ENCODE measurements around the gene PRICKLE1.
A peak's percentile ranks its signal among the peaks of the same experiment; 100 is the strongest.

Gene PRICKLE1

DNA sequence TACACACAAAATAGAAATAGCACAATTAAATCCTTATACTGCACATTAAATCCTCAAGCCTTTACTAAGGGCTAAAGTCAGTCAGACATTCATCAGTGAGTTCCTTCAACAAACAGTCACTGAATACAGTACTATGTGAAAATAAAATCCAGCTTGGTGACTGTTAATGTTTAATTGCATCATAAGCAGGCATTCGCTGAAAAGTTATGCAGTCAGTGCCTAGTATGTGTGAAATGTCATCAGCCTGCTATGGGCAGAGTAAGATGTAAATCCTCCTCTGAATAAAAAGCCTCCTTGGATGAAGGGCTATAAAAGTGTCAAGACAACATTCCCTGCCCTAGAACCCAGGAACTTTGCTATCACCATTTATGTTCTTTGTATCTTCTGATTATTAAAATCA, 116.4 kb downstream of the PRICKLE1 start:
- H3K27ac ChIP-seq (replicated peaks), result no peak overlapping the region
- TF ChIP-seq SPI1 (IDR thresholded peaks at IDR 0.05; ENCODE audit: borderline replicate concordance, low read depth) (no peak), GABPA (IDR thresholded peaks at IDR 0.05; ENCODE audit: low read depth) (no peak), POLR2AphosphoS5 (IDR thresholded peaks at IDR 0.05; ENCODE audit: low read depth) (no peak)
- TF ChIP-seq, protein P1, sequence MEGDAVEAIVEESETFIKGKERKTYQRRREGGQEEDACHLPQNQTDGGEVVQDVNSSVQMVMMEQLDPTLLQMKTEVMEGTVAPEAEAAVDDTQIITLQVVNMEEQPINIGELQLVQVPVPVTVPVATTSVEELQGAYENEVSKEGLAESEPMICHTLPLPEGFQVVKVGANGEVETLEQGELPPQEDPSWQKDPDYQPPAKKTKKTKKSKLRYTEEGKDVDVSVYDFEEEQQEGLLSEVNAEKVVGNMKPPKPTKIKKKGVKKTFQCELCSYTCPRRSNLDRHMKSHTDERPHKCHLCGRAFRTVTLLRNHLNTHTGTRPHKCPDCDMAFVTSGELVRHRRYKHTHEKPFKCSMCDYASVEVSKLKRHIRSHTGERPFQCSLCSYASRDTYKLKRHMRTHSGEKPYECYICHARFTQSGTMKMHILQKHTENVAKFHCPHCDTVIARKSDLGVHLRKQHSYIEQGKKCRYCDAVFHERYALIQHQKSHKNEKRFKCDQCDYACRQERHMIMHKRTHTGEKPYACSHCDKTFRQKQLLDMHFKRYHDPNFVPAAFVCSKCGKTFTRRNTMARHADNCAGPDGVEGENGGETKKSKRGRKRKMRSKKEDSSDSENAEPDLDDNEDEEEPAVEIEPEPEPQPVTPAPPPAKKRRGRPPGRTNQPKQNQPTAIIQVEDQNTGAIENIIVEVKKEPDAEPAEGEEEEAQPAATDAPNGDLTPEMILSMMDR (IDR thresholded peaks at IDR 0.05; ENCODE audit: insufficient read depth, low read length), result no peak
- TF ChIP-seq, protein P2, sequence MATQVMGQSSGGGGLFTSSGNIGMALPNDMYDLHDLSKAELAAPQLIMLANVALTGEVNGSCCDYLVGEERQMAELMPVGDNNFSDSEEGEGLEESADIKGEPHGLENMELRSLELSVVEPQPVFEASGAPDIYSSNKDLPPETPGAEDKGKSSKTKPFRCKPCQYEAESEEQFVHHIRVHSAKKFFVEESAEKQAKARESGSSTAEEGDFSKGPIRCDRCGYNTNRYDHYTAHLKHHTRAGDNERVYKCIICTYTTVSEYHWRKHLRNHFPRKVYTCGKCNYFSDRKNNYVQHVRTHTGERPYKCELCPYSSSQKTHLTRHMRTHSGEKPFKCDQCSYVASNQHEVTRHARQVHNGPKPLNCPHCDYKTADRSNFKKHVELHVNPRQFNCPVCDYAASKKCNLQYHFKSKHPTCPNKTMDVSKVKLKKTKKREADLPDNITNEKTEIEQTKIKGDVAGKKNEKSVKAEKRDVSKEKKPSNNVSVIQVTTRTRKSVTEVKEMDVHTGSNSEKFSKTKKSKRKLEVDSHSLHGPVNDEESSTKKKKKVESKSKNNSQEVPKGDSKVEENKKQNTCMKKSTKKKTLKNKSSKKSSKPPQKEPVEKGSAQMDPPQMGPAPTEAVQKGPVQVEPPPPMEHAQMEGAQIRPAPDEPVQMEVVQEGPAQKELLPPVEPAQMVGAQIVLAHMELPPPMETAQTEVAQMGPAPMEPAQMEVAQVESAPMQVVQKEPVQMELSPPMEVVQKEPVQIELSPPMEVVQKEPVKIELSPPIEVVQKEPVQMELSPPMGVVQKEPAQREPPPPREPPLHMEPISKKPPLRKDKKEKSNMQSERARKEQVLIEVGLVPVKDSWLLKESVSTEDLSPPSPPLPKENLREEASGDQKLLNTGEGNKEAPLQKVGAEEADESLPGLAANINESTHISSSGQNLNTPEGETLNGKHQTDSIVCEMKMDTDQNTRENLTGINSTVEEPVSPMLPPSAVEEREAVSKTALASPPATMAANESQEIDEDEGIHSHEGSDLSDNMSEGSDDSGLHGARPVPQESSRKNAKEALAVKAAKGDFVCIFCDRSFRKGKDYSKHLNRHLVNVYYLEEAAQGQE (IDR thresholded peaks at IDR 0.05; ENCODE audit: insufficient replicate concordance, low read depth), result no peak
- H3K4me3 ChIP-seq (replicated peaks; ENCODE audit: insufficient read depth, low read length), result no peak overlapping the region
- DNase-seq (ENCODE audit: low read depth in 1 of 2, low spot score in 1 of 2), result no peak
- no peaks in the 10 kb centered on the region for H3K27me3 ChIP-seq (ENCODE audit: insufficient read depth, poor library complexity, severe bottlenecking)

DNA sequence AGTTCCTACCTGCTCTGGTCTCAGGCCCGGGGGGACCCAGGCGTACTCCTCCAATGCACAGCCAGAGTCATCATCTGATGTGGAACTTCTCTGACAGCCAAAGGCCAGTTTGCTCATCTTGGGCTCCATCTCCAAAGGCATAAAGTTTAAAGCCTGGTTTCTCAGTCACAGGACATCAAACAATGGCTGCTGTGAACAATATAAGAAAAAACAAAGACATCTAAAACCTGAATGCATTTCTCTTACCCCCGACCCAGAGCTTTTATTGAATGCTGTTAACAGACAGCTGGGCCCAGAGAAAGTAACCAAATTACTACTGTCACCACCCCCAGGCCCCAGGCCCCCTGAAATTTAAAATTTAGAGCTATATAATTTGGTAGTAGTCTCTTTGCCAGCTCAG, 117.2 kb downstream of the PRICKLE1 start:
- no peak for DNase-seq (ENCODE audit: low read depth in 1 of 2, low spot score in 1 of 2)
- H3K27me3 ChIP-seq (ENCODE audit: insufficient read depth, poor library complexity, severe bottlenecking), result no peaks in the 10 kb centered on the region
- TF ChIP-seq SPI1 (IDR thresholded peaks at IDR 0.05; ENCODE audit: borderline replicate concordance, low read depth) (no peak), POLR2AphosphoS5 (IDR thresholded peaks at IDR 0.05; ENCODE audit: low read depth) (no peak), GABPA (IDR thresholded peaks at IDR 0.05; ENCODE audit: low read depth) (no peak)
- TF ChIP-seq, protein P2 (IDR thresholded peaks at IDR 0.05; ENCODE audit: insufficient replicate concordance, low read depth), result no peak
- TF ChIP-seq, protein P1 (IDR thresholded peaks at IDR 0.05; ENCODE audit: insufficient read depth, low read length), result no peak

DNA sequence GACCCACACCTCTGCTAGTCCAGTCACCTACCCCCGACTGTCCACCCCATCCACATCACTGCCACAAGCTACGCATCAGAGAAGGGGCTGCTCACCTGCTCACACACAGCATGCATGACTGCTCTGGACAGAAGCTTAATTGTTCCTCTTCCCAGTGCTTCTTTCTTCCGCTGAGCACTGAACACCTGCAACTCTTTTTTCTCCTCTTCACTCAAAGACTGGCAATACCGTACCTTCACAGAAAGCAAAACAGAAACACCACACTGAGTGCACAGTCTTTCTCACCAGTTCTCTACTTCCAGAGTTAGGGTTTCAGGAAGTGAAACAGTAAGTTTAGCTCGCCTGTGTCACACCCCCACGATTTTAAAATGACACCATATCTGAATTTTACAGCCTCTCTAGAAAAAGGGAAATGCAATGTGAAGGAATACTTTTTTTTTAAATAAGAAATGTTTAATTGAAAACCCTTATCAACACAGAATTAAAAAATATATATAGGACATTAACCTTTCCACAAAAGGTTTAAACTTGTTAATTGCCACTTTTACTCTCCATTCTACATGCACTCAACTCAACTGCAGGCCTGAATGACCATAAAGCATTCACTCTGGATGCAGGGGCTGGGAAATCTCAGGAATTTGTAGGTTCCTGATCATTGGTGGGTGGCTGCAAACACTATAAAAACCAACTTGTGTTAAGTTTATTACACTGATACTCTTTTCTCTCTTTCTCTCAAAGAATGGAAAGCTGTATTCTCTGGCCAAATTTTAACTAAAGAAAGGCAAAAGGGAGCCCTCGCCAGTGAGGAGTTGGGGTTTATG, 120.0 kb downstream of the PRICKLE1 start:
- H3K4me3 ChIP-seq (replicated peaks; ENCODE audit: insufficient read depth, low read length), result peak overlapping the region; percentile 45
- no peaks in the 10 kb centered on the region for H3K27me3 ChIP-seq (ENCODE audit: insufficient read depth, poor library complexity, severe bottlenecking)
- peak in 1 of 2 experiments; percentile 39 for DNase-seq (ENCODE audit: low read depth in 1 of 2, low spot score in 1 of 2)
- no peak overlapping the region for H3K27ac ChIP-seq (replicated peaks)
- TF ChIP-seq POLR2AphosphoS5 (IDR thresholded peaks at IDR 0.05; ENCODE audit: low read depth), result no peak
- peak; percentile 89 for TF ChIP-seq SPI1 (IDR thresholded peaks at IDR 0.05; ENCODE audit: borderline replicate concordance, low read depth)
- TF ChIP-seq GABPA (IDR thresholded peaks at IDR 0.05; ENCODE audit: low read depth), result no peak

More for the DNA sequence above, 117.2 kb downstream of the PRICKLE1 start:
- H3K27ac ChIP-seq (replicated peaks), result no peak overlapping the region
- H3K4me3 ChIP-seq (replicated peaks; ENCODE audit: insufficient read depth, low read length), result no peak overlapping the region

DNA sequence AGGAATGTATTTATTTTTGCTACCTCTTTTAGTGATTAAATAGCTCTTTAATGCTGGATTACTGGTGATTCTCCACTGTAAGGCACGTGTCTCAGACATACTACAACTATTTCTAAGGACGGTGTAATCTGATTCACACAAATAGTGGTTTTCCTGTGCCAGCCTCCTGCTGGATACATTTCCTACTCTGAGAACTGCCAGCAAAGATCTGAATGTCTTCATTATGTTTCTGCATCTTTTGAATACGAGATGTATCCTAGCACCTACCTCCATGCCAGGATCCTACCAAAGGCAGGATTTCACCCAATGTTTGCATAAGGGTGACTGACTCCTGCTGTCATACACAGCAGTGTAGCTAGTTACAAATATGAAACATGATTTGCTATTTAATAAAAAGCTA, 120.6 kb downstream of the PRICKLE1 start:
- no peak overlapping the region; the same call in 1 of the 2 replicates for H3K27ac ChIP-seq (replicated peaks)
- peak overlapping the region; percentile 45 for H3K4me3 ChIP-seq (replicated peaks; ENCODE audit: insufficient read depth, low read length)
- peak in 1 of 2 experiments; percentile 7 for DNase-seq (ENCODE audit: low read depth in 1 of 2, low spot score in 1 of 2)
- TF ChIP-seq SPI1 (IDR thresholded peaks at IDR 0.05; ENCODE audit: borderline replicate concordance, low read depth), result no peak
- TF ChIP-seq, protein P1 (IDR thresholded peaks at IDR 0.05; ENCODE audit: insufficient read depth, low read length), result no peak
- no peak for TF ChIP-seq GABPA (IDR thresholded peaks at IDR 0.05; ENCODE audit: low read depth)
- TF ChIP-seq, protein P2 (IDR thresholded peaks at IDR 0.05; ENCODE audit: insufficient replicate concordance, low read depth), result no peak
- TF ChIP-seq POLR2AphosphoS5 (IDR thresholded peaks at IDR 0.05; ENCODE audit: low read depth), result no peak
- H3K27me3 ChIP-seq (ENCODE audit: insufficient read depth, poor library complexity, severe bottlenecking), result no peaks in the 10 kb centered on the region

Data from HL-60 (cell line).